ENCODE data around the gene ECI2. TPM values are rescaled to one million over a fixed set of nuclear protein-coding genes. Genes with fewer than 3 reads are reported as not detected.

ECI2 gene
- total and polyA plus RNA-seq, 2 of the 13 experiments (the other 11 are each of a cell fraction or from before 2014, with no cell fraction given): 78.5 to 228 TPM

- TF ChIP-seq ZNF777 (CRISPR knock-in tag; IDR thresholded peaks at IDR 0.05) (no peak), ZNF564 (CRISPR knock-in tag; IDR thresholded peaks at IDR 0.05) (peak; percentile 73; the same call in 1 of the 2 replicates), AKNA (CRISPR knock-in tag; IDR thresholded peaks at IDR 0.05; ENCODE audit: borderline replicate concordance) (no peak), ZNF782 (CRISPR knock-in tag; IDR thresholded peaks at IDR 0.05; ENCODE audit: borderline replicate concordance) (peak; percentile 80; the same call in 1 of the 2 replicates), ZNF597 (CRISPR knock-in tag; IDR thresholded peaks at IDR 0.05) (0 out of 2 replicates have a peak, but pooled peaks have one; percentile 51), POLR2G (IDR thresholded peaks at IDR 0.05; ENCODE audit: low read depth, low read length) (peak; percentile 82), TRIM22 (IDR thresholded peaks at IDR 0.05) (no peak), DRAP1 (CRISPR knock-in tag; IDR thresholded peaks at IDR 0.05) (peak; percentile 70), ASH2L (IDR thresholded peaks at IDR 0.05; ENCODE audit: insufficient read length, low read depth, low read length) (no peak), NFYC (CRISPR knock-in tag; IDR thresholded peaks at IDR 0.05) (0 out of 2 replicates have a peak, but pooled peaks have one; percentile 7), KDM5A (IDR thresholded peaks at IDR 0.05; ENCODE audit: borderline replicate concordance, low read length) (peak; percentile 45), GLMP (CRISPR knock-in tag; IDR thresholded peaks at IDR 0.05; ENCODE audit: borderline replicate concordance) (no peak), ZFP36L1 (CRISPR knock-in tag; IDR thresholded peaks at IDR 0.05) (0 out of 2 replicates have a peak, but pooled peaks have one; percentile 23), NRL (CRISPR knock-in tag; IDR thresholded peaks at IDR 0.05; ENCODE audit: borderline replicate concordance) (peak; percentile 94), CCDC6 (CRISPR knock-in tag; IDR thresholded peaks at IDR 0.05) (peak; percentile 67), REXO4 (CRISPR knock-in tag; IDR thresholded peaks at IDR 0.05; ENCODE audit: borderline replicate concordance) (no peak), RXRB (CRISPR knock-in tag; IDR thresholded peaks at IDR 0.05; ENCODE audit: borderline replicate concordance) (no peak), PHF5A (CRISPR knock-in tag; IDR thresholded peaks at IDR 0.05; ENCODE audit: low read depth, unreplicated experiment) (no peak)
Measured at GRCh38 chr6:4134841-4135664, at the start of gene ECI2 (continued).

Data from HepG2 (cell line).